ENCODE data around the gene TTC32.

TTC32 gene

GRCh38 chr2:19857806-19858205, 44.0 kb downstream of the TTC32 start:
- no peaks in the 10 kb centered on the region for H3K36me3 ChIP-seq (ENCODE audit: control insufficient read depth in 1 of 2, insufficient read depth in 2 of 2, low read length in 2 of 2)
- no peaks in the 10 kb centered on the region for H3K4me1 ChIP-seq (ENCODE audit: control insufficient read depth in 1 of 2, insufficient read depth in 2 of 2, low read length in 2 of 2)
- no peak overlapping the region for H3K27ac ChIP-seq (ENCODE audit: low read length)

GRCh38 chr2:19857100-19857499, 44.7 kb downstream of the TTC32 start:
- Histone ChIP-seq H3K27me3 (ENCODE audit: low read depth, low read length) (no peaks in the 10 kb centered on the region), H3K27ac (ENCODE audit: low read length) (no peak overlapping the region), H3K9me3 (ENCODE audit: control insufficient read depth in 1 of 2, low read length in 2 of 2) (no peaks in the 10 kb centered on the region), H3K4me3 (ENCODE audit: low read depth in 1 of 2, low read length in 2 of 2) (no peak overlapping the region), H3K4me1 (ENCODE audit: control insufficient read depth in 1 of 2, insufficient read depth in 2 of 2, low read length in 2 of 2) (no peaks in the 10 kb centered on the region), H3K36me3 (ENCODE audit: control insufficient read depth in 1 of 2, insufficient read depth in 2 of 2, low read length in 2 of 2) (no peaks in the 10 kb centered on the region)

More at GRCh38 chr2:19857806-19858205, 44.0 kb downstream of the TTC32 start:
- Histone ChIP-seq H3K4me3 (ENCODE audit: low read depth in 1 of 2, low read length in 2 of 2) (no peak overlapping the region), H3K27me3 (ENCODE audit: low read depth, low read length) (no peaks in the 10 kb centered on the region), H3K9me3 (ENCODE audit: control insufficient read depth in 1 of 2, low read length in 2 of 2) (no peaks in the 10 kb centered on the region)

- H3K9me3 ChIP-seq (ENCODE audit: control insufficient read depth in 1 of 2, low read length in 2 of 2) = no peaks in the 10 kb centered on the region
- H3K4me1 ChIP-seq (ENCODE audit: control insufficient read depth in 1 of 2, insufficient read depth in 2 of 2, low read length in 2 of 2) = no peaks in the 10 kb centered on the region
- no peaks in the 10 kb centered on the region for H3K36me3 ChIP-seq (ENCODE audit: control insufficient read depth in 1 of 2, insufficient read depth in 2 of 2, low read length in 2 of 2)
- H3K4me3 ChIP-seq (ENCODE audit: low read depth in 1 of 2, low read length in 2 of 2) = no peak overlapping the region
- no peaks in the 10 kb centered on the region for H3K27me3 ChIP-seq (ENCODE audit: low read depth, low read length)
- H3K27ac ChIP-seq (ENCODE audit: low read length) = peak overlapping the region; percentile 32
Observed at GRCh38 chr2:19855542-19856431, 46.0 kb downstream of the TTC32 start.

GRCh38 chr2:19854596-19855541, 46.9 kb downstream of the TTC32 start:
- Histone ChIP-seq H3K9me3 (ENCODE audit: control insufficient read depth in 1 of 2, low read length in 2 of 2) (no peaks in the 10 kb centered on the region), H3K4me1 (ENCODE audit: control insufficient read depth in 1 of 2, insufficient read depth in 2 of 2, low read length in 2 of 2) (no peaks in the 10 kb centered on the region)

GRCh38 chr2:19851116-19851695, 50.6 kb downstream of the TTC32 start:
- no peaks in the 10 kb centered on the region for H3K4me1 ChIP-seq (ENCODE audit: control insufficient read depth in 1 of 2, insufficient read depth in 2 of 2, low read length in 2 of 2)
- H3K36me3 ChIP-seq (ENCODE audit: control insufficient read depth in 1 of 2, insufficient read depth in 2 of 2, low read length in 2 of 2) = no peaks in the 10 kb centered on the region
- H3K9me3 ChIP-seq (ENCODE audit: control insufficient read depth in 1 of 2, low read length in 2 of 2) = no peaks in the 10 kb centered on the region
- H3K4me3 ChIP-seq (ENCODE audit: low read depth in 1 of 2, low read length in 2 of 2) = no peak overlapping the region
- H3K27me3 ChIP-seq (ENCODE audit: low read depth, low read length) = no peaks in the 10 kb centered on the region
- H3K27ac ChIP-seq (ENCODE audit: low read length) = no peak overlapping the region

More at GRCh38 chr2:19854596-19855541, 46.9 kb downstream of the TTC32 start:
- H3K27me3 ChIP-seq (ENCODE audit: low read depth, low read length) = no peaks in the 10 kb centered on the region
- H3K4me3 ChIP-seq (ENCODE audit: low read depth in 1 of 2, low read length in 2 of 2) = no peak overlapping the region
- no peaks in the 10 kb centered on the region for H3K36me3 ChIP-seq (ENCODE audit: control insufficient read depth in 1 of 2, insufficient read depth in 2 of 2, low read length in 2 of 2)
- no peak overlapping the region for H3K27ac ChIP-seq (ENCODE audit: low read length)

- Histone ChIP-seq H3K9me3 (ENCODE audit: control insufficient read depth in 1 of 2, low read length in 2 of 2) (no peaks in the 10 kb centered on the region), H3K36me3 (ENCODE audit: control insufficient read depth in 1 of 2, insufficient read depth in 2 of 2, low read length in 2 of 2) (no peaks in the 10 kb centered on the region), H3K27ac (ENCODE audit: low read length) (no peak overlapping the region)
Observed at GRCh38 chr2:19850056-19851050, 51.4 kb downstream of the TTC32 start.

GRCh38 chr2:19848952-19849351, 52.8 kb downstream of the TTC32 start:
- Histone ChIP-seq H3K27me3 (ENCODE audit: low read depth, low read length) (no peaks in the 10 kb centered on the region), H3K9me3 (ENCODE audit: control insufficient read depth in 1 of 2, low read length in 2 of 2) (no peaks in the 10 kb centered on the region), H3K27ac (ENCODE audit: low read length) (no peak overlapping the region), H3K36me3 (ENCODE audit: control insufficient read depth in 1 of 2, insufficient read depth in 2 of 2, low read length in 2 of 2) (no peaks in the 10 kb centered on the region), H3K4me1 (ENCODE audit: control insufficient read depth in 1 of 2, insufficient read depth in 2 of 2, low read length in 2 of 2) (no peaks in the 10 kb centered on the region), H3K4me3 (ENCODE audit: low read depth in 1 of 2, low read length in 2 of 2) (no peak overlapping the region)

More at GRCh38 chr2:19850056-19851050, 51.4 kb downstream of the TTC32 start:
- Histone ChIP-seq H3K27me3 (ENCODE audit: low read depth, low read length) (no peaks in the 10 kb centered on the region), H3K4me3 (ENCODE audit: low read depth in 1 of 2, low read length in 2 of 2) (no peak overlapping the region), H3K4me1 (ENCODE audit: control insufficient read depth in 1 of 2, insufficient read depth in 2 of 2, low read length in 2 of 2) (no peaks in the 10 kb centered on the region)

GRCh38 chr2:19848029-19848750, 53.6 kb downstream of the TTC32 start:
- Histone ChIP-seq H3K36me3 (ENCODE audit: control insufficient read depth in 1 of 2, insufficient read depth in 2 of 2, low read length in 2 of 2) (no peaks in the 10 kb centered on the region), H3K27me3 (ENCODE audit: low read depth, low read length) (no peaks in the 10 kb centered on the region), H3K4me3 (ENCODE audit: low read depth in 1 of 2, low read length in 2 of 2) (no peak overlapping the region)

GRCh38 chr2:19847486-19847885, 54.3 kb downstream of the TTC32 start:
- Histone ChIP-seq H3K4me3 (ENCODE audit: low read depth in 1 of 2, low read length in 2 of 2) (no peak overlapping the region), H3K9me3 (ENCODE audit: control insufficient read depth in 1 of 2, low read length in 2 of 2) (no peaks in the 10 kb centered on the region), H3K4me1 (ENCODE audit: control insufficient read depth in 1 of 2, insufficient read depth in 2 of 2, low read length in 2 of 2) (no peaks in the 10 kb centered on the region), H3K27ac (ENCODE audit: low read length) (no peak overlapping the region), H3K27me3 (ENCODE audit: low read depth, low read length) (no peaks in the 10 kb centered on the region), H3K36me3 (ENCODE audit: control insufficient read depth in 1 of 2, insufficient read depth in 2 of 2, low read length in 2 of 2) (no peaks in the 10 kb centered on the region)

More at GRCh38 chr2:19848029-19848750, 53.6 kb downstream of the TTC32 start:
- H3K9me3 ChIP-seq (ENCODE audit: control insufficient read depth in 1 of 2, low read length in 2 of 2) = no peaks in the 10 kb centered on the region
- H3K27ac ChIP-seq (ENCODE audit: low read length) = no peak overlapping the region
- H3K4me1 ChIP-seq (ENCODE audit: control insufficient read depth in 1 of 2, insufficient read depth in 2 of 2, low read length in 2 of 2) = no peaks in the 10 kb centered on the region
